ENCODE results near the gene BPIFB3. TPM values are rescaled to one million over a fixed set of nuclear protein-coding genes. Genes with fewer than 3 reads are reported as not detected.
"Not testable (repeated sequence)": the region's sequence is repeated elsewhere in the genome, so short reads cannot be mapped to it uniquely, and the experiment has no call there.

Gene BPIFB3
- total RNA-seq, 1 donor from 2014 or later: not detected

DNA sequence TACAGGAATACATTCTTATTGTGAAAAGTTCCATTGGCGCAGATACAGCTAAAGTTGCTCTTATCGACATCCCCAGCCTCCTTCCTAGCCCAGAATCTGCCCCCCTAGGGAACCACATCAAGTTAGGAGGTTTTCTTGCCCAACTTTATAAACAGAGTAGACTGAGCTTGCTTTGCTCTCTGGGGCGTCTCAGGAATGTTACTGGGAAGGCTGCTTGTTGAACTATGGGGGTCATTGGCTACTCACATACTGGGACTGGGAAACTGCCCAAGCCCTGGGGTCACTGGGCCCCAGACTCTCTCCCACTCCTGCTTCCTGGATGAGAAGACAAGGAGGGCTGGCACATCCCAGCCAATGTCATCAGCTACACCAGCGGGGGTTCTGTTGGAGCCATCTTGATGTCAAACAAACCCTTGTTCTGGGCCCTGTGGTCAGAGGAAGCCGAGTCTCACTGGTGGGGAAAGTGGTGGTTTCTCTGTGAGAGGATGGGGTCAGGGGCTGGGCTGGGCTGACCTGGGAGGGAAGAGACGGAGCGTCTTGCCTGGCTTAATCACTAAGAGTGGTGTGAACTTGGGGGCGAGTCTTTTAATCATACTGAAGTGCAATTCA lies 51.7 kb downstream of the BPIFB3 start:
- intact Hi-C loops (cut with DNase I): no loop called here
- DNase-seq (ENCODE audit: low spot score): peak; percentile 51

DNA sequence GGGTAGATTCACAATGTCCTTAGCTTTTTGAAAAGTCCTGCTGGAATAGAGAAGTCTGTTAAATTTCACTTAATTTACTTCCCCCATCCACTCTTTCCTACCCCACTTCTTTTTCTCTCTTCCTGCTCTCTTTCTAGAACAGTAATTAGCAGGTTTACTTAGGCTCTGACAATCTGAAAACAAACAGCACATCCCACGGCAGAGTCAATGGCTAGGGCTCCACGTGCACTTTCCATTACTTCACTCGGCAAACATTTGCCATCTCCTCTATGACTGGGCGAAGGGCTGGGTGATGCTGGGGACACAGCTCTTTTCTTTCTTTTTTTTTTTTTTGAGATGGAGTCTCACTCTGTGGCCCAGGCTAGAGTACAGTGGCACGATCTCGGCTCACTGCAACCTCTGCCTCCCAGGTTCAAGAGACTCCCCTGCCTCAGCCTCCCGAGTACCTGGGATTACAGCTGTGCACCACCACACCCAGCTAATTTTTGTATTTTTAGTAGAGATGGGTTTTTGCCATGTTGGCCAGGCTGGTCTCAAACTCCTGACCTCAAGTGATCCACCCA lies 52.4 kb downstream of the BPIFB3 start:
- intact Hi-C loops (cut with DNase I): not testable (repeated sequence)
- peak; percentile 5 for DNase-seq (ENCODE audit: low spot score)

DNA sequence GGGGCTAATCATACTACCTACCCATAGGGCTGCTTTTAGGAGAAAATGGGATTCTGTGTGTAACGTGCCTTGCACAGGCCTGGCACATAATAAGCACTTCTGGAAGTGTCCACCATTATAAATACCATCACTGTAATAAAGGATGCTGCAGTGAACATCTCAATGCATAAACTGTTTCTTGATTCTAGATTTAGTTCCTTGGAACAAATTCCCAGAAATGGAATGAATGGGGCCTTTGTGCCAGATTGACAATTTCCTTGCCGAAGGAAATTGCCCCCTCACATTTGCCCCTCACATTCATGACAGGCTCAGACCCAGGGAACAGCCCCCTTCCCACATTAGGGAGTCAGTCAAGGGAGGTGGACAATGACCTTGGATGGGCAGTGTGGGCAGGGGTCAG lies 55.0 kb downstream of the BPIFB3 start:
- intact Hi-C loops (cut with DNase I): no loop called here
- DNase-seq (ENCODE audit: low spot score): peak; percentile 7

GRCh38 chr20:33110147-33110825 lies 56.6 kb downstream of the BPIFB3 start:
- intact Hi-C loops (cut with DNase I): no loop called here

GRCh38 chr20:33111306-33111705 lies 57.6 kb downstream of the BPIFB3 start:
- peak; percentile 50 for DNase-seq (ENCODE audit: low spot score)
- intact Hi-C loops (cut with DNase I): no loop called here

More at GRCh38 chr20:33110147-33110825, 56.6 kb downstream of the BPIFB3 start:
- no peak for DNase-seq (ENCODE audit: low spot score)

GRCh38 chr20:33112547-33113386 lies 59.1 kb downstream of the BPIFB3 start:
- intact Hi-C loops (cut with DNase I): no loop called here
- peak; percentile 50 for DNase-seq (ENCODE audit: low spot score)

GRCh38 chr20:33113387-33113908 lies 59.7 kb downstream of the BPIFB3 start:
- intact Hi-C loops (cut with DNase I): no loop called here
- peak; percentile 49 for DNase-seq (ENCODE audit: low spot score)

GRCh38 chr20:33115501-33115900 lies 61.8 kb downstream of the BPIFB3 start:
- intact Hi-C loops (cut with DNase I); DNase-seq (ENCODE audit: low spot score): not testable (repeated sequence)

- DNase-seq (ENCODE audit: low spot score): no peak
- intact Hi-C loops (cut with DNase I): no loop called here
Observed at GRCh38 chr20:33119725-33120720, 66.3 kb downstream of the BPIFB3 start.

- intact Hi-C loops (cut with DNase I): no loop called here
- DNase-seq (ENCODE audit: low spot score): no peak
Observed at GRCh38 chr20:33120934-33121333, 67.2 kb downstream of the BPIFB3 start.

DNA sequence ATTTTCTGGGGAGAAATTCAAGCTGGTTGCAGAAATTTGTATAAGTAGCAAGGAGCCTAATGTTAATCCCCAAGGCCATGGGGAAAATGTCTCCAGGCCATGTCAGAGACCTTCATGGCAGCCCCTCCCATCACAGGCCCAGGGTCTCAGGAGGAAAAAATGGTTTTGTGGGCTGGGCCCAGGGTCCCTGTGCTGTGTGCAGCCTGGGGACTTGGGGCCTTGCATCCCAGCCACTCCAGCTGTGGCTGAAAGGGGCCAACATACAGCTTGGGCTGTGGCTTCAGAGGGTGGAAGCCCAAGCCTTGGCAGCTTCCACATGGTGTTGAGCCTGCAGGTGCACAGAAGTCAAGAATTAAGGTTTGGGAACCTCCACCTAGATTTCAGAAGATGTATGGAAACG lies 68.6 kb downstream of the BPIFB3 start:
- intact Hi-C loops (cut with DNase I); DNase-seq (ENCODE audit: low spot score): not testable (repeated sequence)

Other genes starting within 250 kb of the BPIFB3 start
- 71.7 TPM for gene MAPRE1, start 233.9 kb upstream of the BPIFB3 start, total RNA-seq
- gene EFCAB8, start 195.0 kb upstream of the BPIFB3 start, total RNA-seq: not detected
- gene SUN5, start 49.5 kb upstream of the BPIFB3 start, total RNA-seq: not detected
- gene BPIFB2, start 46.2 kb upstream of the BPIFB3 start, total RNA-seq: not detected
- not detected for gene BPIFB6, start 22.3 kb upstream of the BPIFB3 start, total RNA-seq
- gene BPIFB4, start 25.7 kb downstream of the BPIFB3 start, total RNA-seq: not detected
- not detected for gene BPIFA2, start 114.3 kb downstream of the BPIFB3 start, total RNA-seq
- gene BPIFA3, start 163.4 kb downstream of the BPIFB3 start, total RNA-seq: not detected
- not detected for gene BPIFA1, start 182.1 kb downstream of the BPIFB3 start, total RNA-seq
- not detected for gene BPIFB1, start 229.3 kb downstream of the BPIFB3 start, total RNA-seq

Measured in cardiac septum (tissue), 1 donor.